ENCODE data around the gene EPB41L1. TPM values are rescaled to one million over a fixed set of nuclear protein-coding genes. Genes with fewer than 3 reads are reported as not detected.

The EPB41L1 gene
- total RNA-seq, 3 donors from 2014 or later (not counting 1 experiment from before 2014, with no cell fraction given), result 0.21 to 0.29 TPM; not detected in 1

DNA sequence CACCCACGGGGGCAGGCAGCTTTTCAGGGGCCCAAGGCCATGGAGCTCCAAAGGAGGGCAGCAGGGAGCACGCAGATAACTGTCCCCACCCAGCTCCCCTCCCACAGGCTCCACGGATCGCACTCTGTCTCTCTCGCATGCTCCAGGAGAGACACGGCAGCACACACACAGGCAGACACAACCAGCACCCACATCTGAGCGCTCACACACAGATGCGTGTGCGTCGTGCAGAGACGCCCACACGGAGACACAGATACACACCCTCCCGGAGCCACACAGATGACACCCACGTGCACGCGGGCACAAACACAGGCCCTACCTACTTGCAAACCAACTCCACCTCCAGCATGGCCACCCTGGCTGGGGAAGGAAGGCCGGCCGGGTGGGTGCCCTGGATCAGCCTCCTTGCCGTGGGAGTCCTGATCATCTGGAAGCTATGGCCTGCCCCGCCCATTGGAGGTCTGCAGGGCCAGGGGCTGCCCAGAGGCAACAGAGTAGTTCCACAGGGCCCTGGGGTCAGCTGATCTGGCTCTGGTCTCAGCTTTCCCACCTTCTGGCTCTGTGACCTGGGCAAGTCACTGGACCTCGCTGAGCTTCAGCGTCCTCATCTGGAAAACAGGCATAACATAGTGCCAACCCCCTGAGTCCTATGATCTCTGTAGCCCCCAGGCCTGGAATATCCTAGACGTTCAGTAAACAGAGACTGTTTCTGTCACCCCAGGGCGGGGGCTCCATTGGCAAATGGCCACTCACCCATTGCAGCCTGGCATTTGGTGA lies 113.3 kb downstream of the EPB41L1 start:
- no peak overlapping the region for H3K4me3 Mint-ChIP-seq
- WGBS (ENCODE audit: insufficient coverage), result 86% methylated on average over 24 of the region's 24 CpGs
- Histone ChIP-seq H3K4me3 (ENCODE audit: low read length) (no peak overlapping the region), H3K27me3 (ENCODE audit: control insufficient read depth, insufficient read depth, low read length) (no peaks in the 10 kb centered on the region), H3K36me3 (ENCODE audit: control insufficient read depth, insufficient read depth, low read length) (no peaks in the 10 kb centered on the region), H3K27ac (ENCODE audit: low read length) (no peak overlapping the region), H3K4me1 (ENCODE audit: control insufficient read depth, insufficient read depth, low read length) (no peaks in the 10 kb centered on the region), H3K9me3 (ENCODE audit: control insufficient read depth, insufficient read depth, low read length) (no peaks in the 10 kb centered on the region)
- no peaks in the 10 kb centered on the region for H3K4me1 Mint-ChIP-seq
- intact Hi-C loops (cut with micrococcal nuclease), result no loop called here
- DNase-seq (no peak), ATAC-seq (no peak)
- H3K9me3 Mint-ChIP-seq, result no peaks in the 10 kb centered on the region
- H3K36me3 Mint-ChIP-seq, result no peaks in the 10 kb centered on the region
- H3K27ac Mint-ChIP-seq, result no peak overlapping the region
- no peaks in the 10 kb centered on the region for H3K27me3 Mint-ChIP-seq (ENCODE audit: low read depth in 2 of 2)
- TF ChIP-seq, protein P1, sequence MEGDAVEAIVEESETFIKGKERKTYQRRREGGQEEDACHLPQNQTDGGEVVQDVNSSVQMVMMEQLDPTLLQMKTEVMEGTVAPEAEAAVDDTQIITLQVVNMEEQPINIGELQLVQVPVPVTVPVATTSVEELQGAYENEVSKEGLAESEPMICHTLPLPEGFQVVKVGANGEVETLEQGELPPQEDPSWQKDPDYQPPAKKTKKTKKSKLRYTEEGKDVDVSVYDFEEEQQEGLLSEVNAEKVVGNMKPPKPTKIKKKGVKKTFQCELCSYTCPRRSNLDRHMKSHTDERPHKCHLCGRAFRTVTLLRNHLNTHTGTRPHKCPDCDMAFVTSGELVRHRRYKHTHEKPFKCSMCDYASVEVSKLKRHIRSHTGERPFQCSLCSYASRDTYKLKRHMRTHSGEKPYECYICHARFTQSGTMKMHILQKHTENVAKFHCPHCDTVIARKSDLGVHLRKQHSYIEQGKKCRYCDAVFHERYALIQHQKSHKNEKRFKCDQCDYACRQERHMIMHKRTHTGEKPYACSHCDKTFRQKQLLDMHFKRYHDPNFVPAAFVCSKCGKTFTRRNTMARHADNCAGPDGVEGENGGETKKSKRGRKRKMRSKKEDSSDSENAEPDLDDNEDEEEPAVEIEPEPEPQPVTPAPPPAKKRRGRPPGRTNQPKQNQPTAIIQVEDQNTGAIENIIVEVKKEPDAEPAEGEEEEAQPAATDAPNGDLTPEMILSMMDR (IDR thresholded peaks at IDR 0.05), result no peak

DNA sequence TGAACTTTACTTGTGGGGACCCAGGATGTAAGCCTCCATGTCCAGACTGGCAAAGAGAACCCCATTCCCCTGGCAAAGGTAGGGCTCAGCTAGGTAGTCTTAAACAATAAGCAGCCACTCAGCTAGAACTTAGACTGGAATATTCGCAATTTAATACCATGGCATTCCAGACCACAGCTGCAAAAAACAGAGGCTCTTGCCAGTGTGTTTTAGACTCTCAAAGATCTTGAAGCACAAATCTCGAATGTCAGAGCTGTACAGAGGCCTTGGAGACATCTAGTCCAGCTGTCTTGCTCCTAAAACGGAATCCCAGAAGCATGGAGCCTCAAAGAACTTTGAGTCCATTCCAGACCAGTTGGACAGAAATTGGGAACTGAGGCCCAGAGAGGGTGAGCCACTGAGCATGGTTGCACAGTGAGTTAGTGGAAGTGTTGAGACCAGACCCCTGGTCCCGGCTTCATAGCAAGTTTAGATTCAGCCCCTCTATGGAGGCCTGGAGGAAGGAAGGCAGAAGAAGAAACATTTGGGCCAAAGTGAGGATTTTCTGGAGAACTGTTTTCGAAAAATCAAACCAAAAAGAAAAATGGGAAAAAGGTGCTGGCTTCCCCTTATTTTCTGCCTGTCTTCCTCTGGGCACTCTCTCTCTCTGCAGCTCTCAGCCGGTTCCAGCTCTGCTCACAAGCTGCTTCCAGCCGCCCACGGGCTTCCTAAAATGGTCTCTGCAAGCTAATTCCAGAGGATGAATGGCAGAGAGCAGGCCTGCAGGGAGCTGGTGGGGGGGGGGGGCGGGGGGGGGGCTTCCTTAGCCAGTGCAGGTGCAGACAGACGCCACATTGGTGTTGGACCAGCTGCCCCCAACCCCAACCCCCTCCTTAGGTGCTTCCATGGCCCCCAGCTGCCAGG lies 114.2 kb downstream of the EPB41L1 start:
- H3K27me3 ChIP-seq (ENCODE audit: control insufficient read depth, insufficient read depth, low read length), result no peaks in the 10 kb centered on the region
- no peaks in the 10 kb centered on the region for H3K9me3 ChIP-seq (ENCODE audit: control insufficient read depth, insufficient read depth, low read length)
- H3K36me3 ChIP-seq (ENCODE audit: control insufficient read depth, insufficient read depth, low read length), result no peaks in the 10 kb centered on the region
- no peak overlapping the region for H3K27ac Mint-ChIP-seq
- no peaks in the 10 kb centered on the region for H3K4me1 ChIP-seq (ENCODE audit: control insufficient read depth, insufficient read depth, low read length)
- intact Hi-C loops (cut with micrococcal nuclease), result no loop called here
- H3K27ac ChIP-seq (ENCODE audit: low read length), result no peak overlapping the region
- H3K36me3 Mint-ChIP-seq, result no peaks in the 10 kb centered on the region
- no peak overlapping the region for H3K4me3 Mint-ChIP-seq
- H3K27me3 Mint-ChIP-seq (ENCODE audit: low read depth in 2 of 2), result no peaks in the 10 kb centered on the region
- TF ChIP-seq, protein P1 (IDR thresholded peaks at IDR 0.05), result no peak
- H3K4me1 Mint-ChIP-seq, result no peaks in the 10 kb centered on the region
- H3K9me3 Mint-ChIP-seq, result no peaks in the 10 kb centered on the region
- WGBS (ENCODE audit: insufficient coverage), result 78% methylated on average over 6 of the region's 10 CpGs
- DNase-seq (no peak), ATAC-seq (no peak)
- no peak overlapping the region for H3K4me3 ChIP-seq (ENCODE audit: low read length)

DNA sequence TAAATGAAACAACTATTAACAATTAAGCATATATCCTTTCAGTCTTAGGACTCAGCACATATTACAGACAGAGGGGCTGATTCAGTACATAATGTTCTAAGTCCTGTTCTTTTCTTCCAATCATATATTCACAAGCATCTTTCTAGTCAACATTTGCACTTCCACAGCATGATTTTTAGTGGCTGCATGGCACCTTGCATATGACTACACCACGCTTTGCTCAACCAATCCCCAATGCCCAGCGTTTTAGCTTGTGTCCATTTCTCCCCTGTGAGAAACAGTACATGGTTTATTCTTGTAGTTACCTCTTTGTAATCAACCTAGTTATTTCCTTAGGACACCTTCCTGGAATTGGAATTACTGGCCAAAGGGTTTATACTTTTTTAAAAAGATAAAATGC lies 115.0 kb downstream of the EPB41L1 start:
- TF ChIP-seq, protein P1 (IDR thresholded peaks at IDR 0.05), result no peak
- no peaks in the 10 kb centered on the region for H3K27me3 ChIP-seq (ENCODE audit: control insufficient read depth, insufficient read depth, low read length)
- intact Hi-C loops (cut with micrococcal nuclease), result no loop called here
- Mint-ChIP-seq H3K27me3 (ENCODE audit: low read depth in 2 of 2) (no peaks in the 10 kb centered on the region), H3K27ac (no peak overlapping the region), H3K36me3 (no peaks in the 10 kb centered on the region), H3K9me3 (no peaks in the 10 kb centered on the region), H3K4me3 (no peak overlapping the region), H3K4me1 (no peaks in the 10 kb centered on the region)
- WGBS (ENCODE audit: insufficient coverage), result 93% methylated on average over 2 of the region's 2 CpGs
- no peaks in the 10 kb centered on the region for H3K9me3 ChIP-seq (ENCODE audit: control insufficient read depth, insufficient read depth, low read length)
- DNase-seq (no peak), ATAC-seq (no peak)
- no peak overlapping the region for H3K4me3 ChIP-seq (ENCODE audit: low read length)
- no peak overlapping the region for H3K27ac ChIP-seq (ENCODE audit: low read length)
- no peaks in the 10 kb centered on the region for H3K36me3 ChIP-seq (ENCODE audit: control insufficient read depth, insufficient read depth, low read length)
- H3K4me1 ChIP-seq (ENCODE audit: control insufficient read depth, insufficient read depth, low read length), result no peaks in the 10 kb centered on the region

Data from natural killer cell (primary cell).